Chondrocyte (in vitro differentiated cells): ENCODE measurements around the gene INSC. TPM values are rescaled to one million over a fixed set of nuclear protein-coding genes. Genes with fewer than 3 reads are reported as not detected.

Experiments
- DNase-seq: peaks from one replicate; pipeline ENCODE4 v3.0.0; 2021; ENCODE audit warnings: mixed read lengths, low spot score
- H3K27ac Mint-ChIP-seq: one replicate; pipeline ENCODE4 v1.8.0; 2021; ENCODE audit warnings: mild to moderate bottlenecking, moderate library complexity, mixed read lengths; ENCODE audit not compliant: unreplicated experiment
- H3K27me3 Mint-ChIP-seq: 2 replicates; pipeline ENCODE4 v1.8.0; 2021; ENCODE audit warnings: low read depth, mixed read lengths
- H3K36me3 Mint-ChIP-seq: 2 replicates; pipeline ENCODE4 v1.8.0; 2021; ENCODE audit warnings: low read depth, mixed read lengths
- H3K4me1 Mint-ChIP-seq: 2 replicates; pipeline ENCODE4 v1.8.0; 2021; ENCODE audit warnings: low read depth, mild to moderate bottlenecking, mixed read lengths
- H3K4me3 Mint-ChIP-seq: one replicate; pipeline ENCODE4 v1.8.0; 2021; ENCODE audit warnings: mild to moderate bottlenecking, moderate library complexity, mixed read lengths; ENCODE audit not compliant: unreplicated experiment
- H3K9me3 Mint-ChIP-seq: 2 replicates; pipeline ENCODE4 v1.8.0; 2021; ENCODE audit warnings: low read depth, mixed read lengths
- total RNA-seq: library from RNA; stranded (reverse); gene quantifications from 3 replicates; pipeline ENCODE4 v1.2.1, GENCODE V29; 2021
- TF ChIP-seq, protein P1 (sequence below): fragments of 200-600 bp; sonication (generic); IDR thresholded peaks from 2 replicates; pipeline ENCODE4 v1.5.0; 2021; ENCODE audit warnings: antibody characterized with exemption, mild to moderate bottlenecking, moderate library complexity

INSC gene
- total RNA-seq, 1 donor from 2014 or later = not detected

DNA sequence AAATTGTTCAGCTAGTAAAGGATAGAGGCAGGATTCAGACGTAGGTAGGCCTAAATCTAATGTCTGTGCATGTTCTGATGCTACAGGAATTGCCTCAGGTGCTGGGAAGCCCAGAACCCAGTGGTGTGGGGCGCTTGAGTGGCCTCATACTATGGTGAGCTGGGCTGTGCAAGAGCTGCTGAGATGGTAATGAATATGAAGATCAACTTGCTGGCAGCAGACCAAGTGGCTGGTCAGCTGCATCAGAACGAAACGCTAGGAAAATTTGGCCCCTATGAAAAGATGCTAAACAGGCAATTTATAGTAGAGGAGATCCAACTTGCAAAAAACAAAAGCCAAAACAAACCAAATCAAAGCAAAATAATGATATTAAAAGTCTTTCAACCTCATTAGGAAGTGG is 102.7 kb downstream of the INSC start:
- Mint-ChIP-seq H3K27ac (no peak overlapping the region), H3K36me3 (no peaks in the 10 kb centered on the region), H3K9me3 (peaks cover 4% of the 10 kb centered on the region), H3K4me1 (no peaks in the 10 kb centered on the region), H3K27me3 (peaks cover 8% of the 10 kb centered on the region), H3K4me3 (no peak overlapping the region)
- TF ChIP-seq, protein P1, sequence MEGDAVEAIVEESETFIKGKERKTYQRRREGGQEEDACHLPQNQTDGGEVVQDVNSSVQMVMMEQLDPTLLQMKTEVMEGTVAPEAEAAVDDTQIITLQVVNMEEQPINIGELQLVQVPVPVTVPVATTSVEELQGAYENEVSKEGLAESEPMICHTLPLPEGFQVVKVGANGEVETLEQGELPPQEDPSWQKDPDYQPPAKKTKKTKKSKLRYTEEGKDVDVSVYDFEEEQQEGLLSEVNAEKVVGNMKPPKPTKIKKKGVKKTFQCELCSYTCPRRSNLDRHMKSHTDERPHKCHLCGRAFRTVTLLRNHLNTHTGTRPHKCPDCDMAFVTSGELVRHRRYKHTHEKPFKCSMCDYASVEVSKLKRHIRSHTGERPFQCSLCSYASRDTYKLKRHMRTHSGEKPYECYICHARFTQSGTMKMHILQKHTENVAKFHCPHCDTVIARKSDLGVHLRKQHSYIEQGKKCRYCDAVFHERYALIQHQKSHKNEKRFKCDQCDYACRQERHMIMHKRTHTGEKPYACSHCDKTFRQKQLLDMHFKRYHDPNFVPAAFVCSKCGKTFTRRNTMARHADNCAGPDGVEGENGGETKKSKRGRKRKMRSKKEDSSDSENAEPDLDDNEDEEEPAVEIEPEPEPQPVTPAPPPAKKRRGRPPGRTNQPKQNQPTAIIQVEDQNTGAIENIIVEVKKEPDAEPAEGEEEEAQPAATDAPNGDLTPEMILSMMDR = no peak
- DNase-seq = no peak

DNA sequence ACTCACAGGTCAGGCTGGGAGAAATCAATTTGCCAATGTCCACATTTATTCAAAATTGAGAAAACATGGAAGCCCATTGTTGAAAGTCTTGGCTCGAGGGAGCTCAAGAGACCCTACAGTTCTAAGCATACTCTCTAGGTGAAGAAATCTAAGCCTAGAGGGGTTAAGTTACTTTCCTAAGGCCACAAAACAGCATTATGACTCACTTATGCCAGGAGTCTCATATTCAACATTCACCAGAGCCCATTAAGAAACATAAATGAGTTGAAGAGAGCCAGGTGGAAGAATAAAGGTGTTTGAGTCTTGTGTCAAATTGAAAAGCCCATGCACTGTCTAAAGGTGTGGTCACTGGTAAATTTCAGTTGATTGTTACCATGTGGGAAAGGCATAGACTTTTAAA is 108.1 kb downstream of the INSC start:
- Mint-ChIP-seq H3K4me3 (no peak overlapping the region), H3K4me1 (no peaks in the 10 kb centered on the region)

DNA sequence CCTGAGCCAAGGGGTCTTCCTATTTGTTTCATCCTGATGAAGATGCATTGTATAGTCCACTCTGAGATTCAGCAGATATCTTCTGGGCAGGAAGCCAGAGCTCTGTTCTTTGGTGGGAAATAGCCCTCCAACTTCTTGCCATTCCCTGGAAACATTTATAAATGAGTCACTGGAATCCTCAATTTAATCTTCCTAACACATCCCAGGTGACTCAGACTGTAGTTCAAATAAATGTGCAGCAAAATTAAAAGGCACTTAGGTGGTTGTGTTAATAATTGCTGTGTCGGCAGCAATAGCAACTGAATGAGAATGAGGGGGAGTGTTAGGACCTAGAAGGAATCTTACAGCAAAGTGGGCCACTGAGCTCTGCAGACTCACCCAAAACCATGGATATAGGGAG is 108.6 kb downstream of the INSC start:
- DNase-seq = no peak
- Mint-ChIP-seq H3K4me1 (no peaks in the 10 kb centered on the region), H3K9me3 (no peaks in the 10 kb centered on the region), H3K27me3 (peaks cover 7% of the 10 kb centered on the region), H3K36me3 (no peaks in the 10 kb centered on the region), H3K4me3 (no peak overlapping the region), H3K27ac (no peak overlapping the region)
- TF ChIP-seq, protein P1 = no peak

More for the DNA sequence above, 108.1 kb downstream of the INSC start:
- no peak for DNase-seq
- H3K27me3 Mint-ChIP-seq = peaks cover 7% of the 10 kb centered on the region
- H3K36me3 Mint-ChIP-seq = no peaks in the 10 kb centered on the region
- TF ChIP-seq, protein P1 = no peak
- H3K27ac Mint-ChIP-seq = no peak overlapping the region
- H3K9me3 Mint-ChIP-seq = no peaks in the 10 kb centered on the region

DNA sequence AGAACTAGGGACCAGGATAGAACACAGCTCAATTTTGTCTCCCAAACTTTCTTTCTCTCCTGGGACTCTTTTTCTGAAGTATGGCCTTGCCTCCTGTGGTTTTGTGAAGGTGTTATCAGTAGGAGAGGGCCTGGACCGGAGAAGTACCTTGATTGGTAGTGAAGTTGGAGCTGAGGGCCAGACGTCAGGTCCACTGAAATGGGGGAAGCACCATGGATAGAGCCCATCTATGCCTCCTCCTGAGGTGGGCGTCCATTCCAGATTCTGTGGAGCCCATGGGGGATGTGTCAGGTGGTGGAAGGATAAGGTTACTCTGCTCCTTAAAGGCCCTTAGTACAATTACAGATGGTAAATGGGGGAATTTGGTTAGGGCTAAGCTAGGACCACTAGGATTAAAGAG is 109.7 kb downstream of the INSC start:
- TF ChIP-seq, protein P1 = no peak
- no peak for DNase-seq
- H3K27ac Mint-ChIP-seq = no peak overlapping the region
- no peaks in the 10 kb centered on the region for H3K9me3 Mint-ChIP-seq
- H3K4me1 Mint-ChIP-seq = no peaks in the 10 kb centered on the region
- peaks cover 7% of the 10 kb centered on the region for H3K27me3 Mint-ChIP-seq
- H3K4me3 Mint-ChIP-seq = no peak overlapping the region
- H3K36me3 Mint-ChIP-seq = no peaks in the 10 kb centered on the region

DNA sequence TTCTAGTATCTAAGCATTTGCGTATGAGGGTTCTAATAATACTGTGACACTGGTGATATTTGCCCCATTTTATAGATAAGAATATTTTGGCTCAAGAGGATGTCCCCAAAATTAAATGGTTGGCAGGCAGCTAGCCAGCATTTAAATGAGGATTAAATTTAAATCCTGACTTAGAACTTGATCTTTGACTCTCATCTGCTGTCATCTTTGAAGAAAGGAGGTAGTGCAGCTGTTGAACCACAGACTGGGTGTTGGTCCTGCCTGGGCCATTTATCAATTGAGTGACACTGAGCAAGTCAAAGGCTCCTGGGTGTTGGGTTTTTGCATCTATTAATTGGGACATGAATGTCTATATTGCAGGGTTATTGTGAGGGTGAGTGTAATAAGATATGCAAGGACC is 112.3 kb downstream of the INSC start:
- DNase-seq = no peak
- Mint-ChIP-seq H3K27ac (no peak overlapping the region), H3K4me1 (no peaks in the 10 kb centered on the region), H3K9me3 (no peaks in the 10 kb centered on the region), H3K4me3 (no peak overlapping the region), H3K36me3 (no peaks in the 10 kb centered on the region), H3K27me3 (peaks cover 4% of the 10 kb centered on the region)
- TF ChIP-seq, protein P1 = no peak
